Upper lobe of left lung (tissue), 6 donors: ENCODE measurements around the gene PCDHA5. TPM values are rescaled to one million over a fixed set of nuclear protein-coding genes. Genes with fewer than 3 reads are reported as not detected.
"Not testable (repeated sequence)": the region's sequence is repeated elsewhere in the genome, so short reads cannot be mapped to it uniquely, and the experiment has no call there.

Source experiments
- ATAC-seq, 2 donors: fragments of 200-7000 bp; cut with Tn5 transposase; one replicate each; pipeline ENCODE4 v1.9.1; 2022; ENCODE audit warnings: mild to moderate bottlenecking in 2 of 2, moderate library complexity in 2 of 2; ENCODE audit not compliant: low FRiP score in 2 of 2
- DNase-seq, 2 donors: peaks; one replicate each; pipeline ENCODE4 v3.0.0-alpha.2; 2019 to 2020
- H3K27ac ChIP-seq, 4 donors: fragments of 200-600 bp; sonication (generic); one replicate each; pipeline ENCODE4 v1.5.1; 2016 to 2019
- H3K27me3 ChIP-seq, 4 donors: fragments of 200-600 bp; sonication (generic); one replicate each; pipeline ENCODE4 v1.5.1; 2017 to 2019
- H3K36me3 ChIP-seq, 4 donors: fragments of 200-600 bp; sonication (generic); one replicate each; pipeline ENCODE4 v1.5.1; 2016 to 2019
- H3K4me1 ChIP-seq, 4 donors: fragments of 200-600 bp; sonication (generic); one replicate each; pipeline ENCODE4 v1.5.1; 2018 to 2019
- H3K4me3 ChIP-seq, 4 donors: fragments of 200-600 bp; sonication (generic); one replicate each; pipeline ENCODE4 v1.5.1; 2017 to 2019; ENCODE audit warnings: mild to moderate bottlenecking in 2 of 4, moderate library complexity in 1 of 4
- H3K9me3 ChIP-seq, 4 donors: fragments of 200-600 bp; sonication (generic); one replicate each; pipeline ENCODE4 v1.5.1; 2018 to 2019
- CTCF ChIP-seq, 6 experiments: fragments of 450-650 bp in 4 of 6; fragments of 200-600 bp in 2 of 6; sonication (generic) in 2 of 6; IDR thresholded peaks; one replicate each; pipeline ENCODE4 v1.5.1; 2016 to 2019; ENCODE audit warnings: antibody characterized with exemption in 6 of 6
- EP300 ChIP-seq, 4 donors: sonication (generic); formaldehyde crosslinking; IDR thresholded peaks; one replicate each; pipeline ENCODE4 v1.5.1; 2017; ENCODE audit warnings: antibody characterized with exemption in 4 of 4, control low read depth in 2 of 4
- POLR2A ChIP-seq, 4 donors: fragments of 450-650 bp; IDR thresholded peaks; one replicate each; pipeline ENCODE4 v1.5.1; 2016 to 2017; ENCODE audit warnings: antibody characterized with exemption in 4 of 4, mild to moderate bottlenecking in 2 of 4
- POLR2AphosphoS5 ChIP-seq, 2 donors: sonication (generic); formaldehyde crosslinking; IDR thresholded peaks; one replicate each; pipeline ENCODE4 v1.5.1; 2017; ENCODE audit warnings: antibody characterized with exemption in 2 of 2
- WGBS, 2 donors: methylation state at CpG; one replicate each; pipeline ENCODE4 v1.1.5; 2017 to 2018; 5-methylcytosine and 5-hydroxymethylcytosine counted together
- total RNA-seq, 6 donors: library from RNA; depleted of rRNA in 4 of 6; stranded (reverse); fragments of >200 nt in 4 of 6; gene quantifications; one replicate each; pipeline versions ENCODE4 v1.1.0 to v1.2.1, GENCODE V29; 2016 to 2021
- donor health status: DM: no; HTN: no; CAD: no; lungs with moderate emphysema.
- donor health status: DM: no; HTN: yes; CAD: no; lungs with severe emphysema.

Gene PCDHA5
- total RNA-seq, 6 donors from 2014 or later = 0.15 to 1.4 (median 0.72) TPM

DNA sequence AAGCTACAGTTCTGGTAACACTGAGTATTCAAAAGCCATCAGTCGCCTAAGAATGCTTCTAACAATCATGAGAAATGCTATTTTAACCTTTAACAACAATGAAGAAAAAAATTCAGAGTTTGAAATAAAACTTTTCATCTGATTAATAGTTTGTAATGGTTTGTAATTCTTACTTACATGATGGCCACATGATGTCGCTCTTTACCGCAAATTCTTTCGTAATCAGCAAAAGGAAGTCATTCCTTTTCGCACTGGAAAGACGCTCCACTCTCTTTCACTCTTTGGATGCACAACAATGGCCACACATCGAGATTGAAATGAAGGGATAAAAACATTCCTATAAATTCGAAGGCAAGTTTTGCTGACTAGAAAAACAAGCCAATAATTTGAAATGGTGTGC lies 12.6 kb downstream of the PCDHA5 start, which contains the start of gene PCDHA7:
Gene PCDHA7 (plus strand): TSS at position 277 of the 400 bp plus-strand sequence. CDS start 115 bp downstream, at position 392.
- TF ChIP-seq CTCF (IDR thresholded peaks at IDR 0.05) (no peak), EP300 (IDR thresholded peaks at IDR 0.05) (no peak), POLR2AphosphoS5 (IDR thresholded peaks at IDR 0.05) (no peak), POLR2A (IDR thresholded peaks at IDR 0.05) (no peak)
- ATAC-seq = no peak
- no peak for DNase-seq
- Histone ChIP-seq H3K4me1 (no peaks in the 10 kb centered on the region), H3K4me3 (peak within 1 kb of the TSS in 3 of 4 donors; percentile 5 to 25 (median 16)), H3K27me3 (no peaks in the 10 kb centered on the region), H3K27ac (no peak within 1 kb of the TSS), H3K36me3 (no peaks in the 10 kb centered on the region), H3K9me3 (peaks cover 10 to 43% (median 36%) of the 10 kb centered on the region in 4 donors)
- 8 to 16% methylated on average over 8 of the region's 8 CpGs for WGBS, 2 donors

DNA sequence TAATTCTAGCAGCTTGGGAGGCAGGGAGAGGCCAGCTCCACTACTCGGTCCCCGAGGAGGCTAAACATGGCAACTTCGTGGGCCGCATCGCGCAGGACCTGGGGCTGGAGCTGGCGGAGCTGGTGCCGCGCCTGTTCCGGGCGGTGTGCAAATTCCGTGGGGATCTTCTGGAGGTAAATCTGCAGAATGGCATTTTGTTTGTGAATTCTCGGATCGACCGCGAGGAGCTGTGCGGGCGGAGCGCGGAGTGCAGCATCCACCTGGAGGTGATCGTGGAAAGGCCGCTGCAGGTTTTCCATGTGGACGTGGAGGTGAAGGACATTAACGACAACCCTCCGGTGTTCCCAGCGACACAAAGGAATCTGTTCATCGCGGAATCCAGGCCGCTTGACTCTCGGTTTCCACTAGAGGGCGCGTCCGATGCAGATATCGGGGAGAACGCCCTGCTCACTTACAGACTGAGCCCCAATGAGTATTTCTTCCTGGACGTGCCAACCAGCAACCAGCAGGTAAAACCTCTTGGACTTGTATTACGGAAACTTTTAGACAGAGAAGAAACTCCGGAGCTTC lies 13.1 kb downstream of the PCDHA5 start:
- peak in 1 of 2 donors; percentile 54 for DNase-seq
- H3K27ac ChIP-seq, H3K27me3 ChIP-seq, H3K4me1 ChIP-seq, H3K36me3 ChIP-seq, ATAC-seq: not testable (repeated sequence)
- Histone ChIP-seq H3K4me3 (peak overlapping the region in 3 of 4 donors; percentile 5 to 25 (median 16)), H3K9me3 (peaks cover 10 to 38% (median 31%) of the 10 kb centered on the region in 4 donors)
- WGBS, 2 donors = 26% methylated on average over 12 to 26 of the region's 38 CpGs

GRCh38 chr5:140835622-140836510 lies 14.5 kb downstream of the PCDHA5 start:
- no peak for ATAC-seq
- H3K9me3 ChIP-seq = peaks cover 7 to 30% (median 24%) of the 10 kb centered on the region in 4 donors
- 57 to 63% methylated on average over 17 to 80 of the region's 103 CpGs for WGBS, 2 donors
- TF ChIP-seq POLR2A (IDR thresholded peaks at IDR 0.05) (no peak), POLR2AphosphoS5 (IDR thresholded peaks at IDR 0.05) (no peak)
- H3K4me1 ChIP-seq = no peaks in the 10 kb centered on the region
- no peaks in the 10 kb centered on the region for H3K27me3 ChIP-seq
- H3K36me3 ChIP-seq = no peaks in the 10 kb centered on the region
- no peak overlapping the region for H3K27ac ChIP-seq
- peak in 1 of 2 donors; percentile 82 for DNase-seq
- H3K4me3 ChIP-seq = no peak overlapping the region

- Histone ChIP-seq H3K9me3 (peaks cover 3 to 34% (median 29%) of the 10 kb centered on the region in 4 donors), H3K27me3 (no peaks in the 10 kb centered on the region)
- DNase-seq = peak in 1 of 2 donors; percentile 49
Observed at GRCh38 chr5:140840978-140841962, 19.9 kb downstream of the PCDHA5 start, which contains the start of gene PCDHA8. Gene PCDHA8 (plus strand): TSS chr5:140841187. CDS start chr5:140841322, 135 bp downstream.

More at GRCh38 chr5:140840978-140841962, 19.9 kb downstream of the PCDHA5 start, which contains the start of gene PCDHA8:
- TF ChIP-seq CTCF (IDR thresholded peaks at IDR 0.05) (no peak), POLR2AphosphoS5 (IDR thresholded peaks at IDR 0.05) (no peak), POLR2A (IDR thresholded peaks at IDR 0.05) (no peak), EP300 (IDR thresholded peaks at IDR 0.05) (no peak)
- 25 to 34% methylated on average over 43 to 47 of the region's 47 CpGs for WGBS, 2 donors
- no peak for ATAC-seq
- Histone ChIP-seq H3K36me3 (no peaks in the 10 kb centered on the region), H3K4me3 (no peak within 1 kb of the TSS), H3K4me1 (no peaks in the 10 kb centered on the region), H3K27ac (no peak within 1 kb of the TSS)
